ENCODE data around the gene PITPNB. TPM values are rescaled to one million over a fixed set of nuclear protein-coding genes. Genes with fewer than 3 reads are reported as not detected.
A peak's percentile ranks its signal among the peaks of the same experiment; 100 is the strongest.

PITPNB gene
- total RNA-seq, 1 donor: 30.8 TPM

GRCh38 chr22:27805841-27806240 lies 113.2 kb downstream of the PITPNB start:
- no peak for DNase-seq (ENCODE audit: insufficient read length, low spot score, missing footprints)
- Histone ChIP-seq H3K4me3 (ENCODE audit: insufficient read depth, low read length) (no peak overlapping the region), H3K9me3 (ENCODE audit: low read depth, low read length) (no peaks in the 10 kb centered on the region), H3K79me2 (ENCODE audit: insufficient read depth, low read length) (no peaks in the 10 kb centered on the region), H2AFZ (ENCODE audit: low read length) (no peak overlapping the region), H3K4me1 (ENCODE audit: insufficient read depth, low read length) (no peaks in the 10 kb centered on the region), H3K36me3 (ENCODE audit: insufficient read depth, low read length) (no peaks in the 10 kb centered on the region), H4K20me1 (ENCODE audit: insufficient read depth, low read length) (no peaks in the 10 kb centered on the region), H3K4me2 (ENCODE audit: insufficient read depth, low read length) (no peak overlapping the region), H3K27ac (ENCODE audit: low read depth, low read length) (no peak overlapping the region), H3K27me3 (ENCODE audit: insufficient read depth, low read length) (peaks cover 11% of the 10 kb centered on the region)
- TF ChIP-seq CTCF (IDR thresholded peaks at IDR 0.05; ENCODE audit: extremely low read depth, low read depth, low read length): no peak

GRCh38 chr22:27804470-27805297 lies 114.4 kb downstream of the PITPNB start:
- Histone ChIP-seq H3K36me3 (ENCODE audit: insufficient read depth, low read length) (no peaks in the 10 kb centered on the region), H3K4me1 (ENCODE audit: insufficient read depth, low read length) (no peaks in the 10 kb centered on the region), H3K4me3 (ENCODE audit: insufficient read depth, low read length) (no peak overlapping the region), H2AFZ (ENCODE audit: low read length) (no peak overlapping the region), H3K9me3 (ENCODE audit: low read depth, low read length) (no peaks in the 10 kb centered on the region), H3K4me2 (ENCODE audit: insufficient read depth, low read length) (no peak overlapping the region), H3K27me3 (ENCODE audit: insufficient read depth, low read length) (peaks cover 21% of the 10 kb centered on the region), H3K79me2 (ENCODE audit: insufficient read depth, low read length) (no peaks in the 10 kb centered on the region), H3K27ac (ENCODE audit: low read depth, low read length) (no peak overlapping the region), H4K20me1 (ENCODE audit: insufficient read depth, low read length) (no peaks in the 10 kb centered on the region)
- peak; percentile 69 for TF ChIP-seq CTCF (IDR thresholded peaks at IDR 0.05; ENCODE audit: extremely low read depth, low read depth, low read length)
- DNase-seq (ENCODE audit: insufficient read length, low spot score, missing footprints): peak; percentile 98

GRCh38 chr22:27803841-27804415 lies 115.1 kb downstream of the PITPNB start:
- H3K4me3 ChIP-seq (ENCODE audit: insufficient read depth, low read length): no peak overlapping the region
- H3K9me3 ChIP-seq (ENCODE audit: low read depth, low read length): no peaks in the 10 kb centered on the region
- no peak for DNase-seq (ENCODE audit: insufficient read length, low spot score, missing footprints)
- no peaks in the 10 kb centered on the region for H3K36me3 ChIP-seq (ENCODE audit: insufficient read depth, low read length)
- no peak overlapping the region for H2AFZ ChIP-seq (ENCODE audit: low read length)
- no peak overlapping the region for H3K27ac ChIP-seq (ENCODE audit: low read depth, low read length)
- TF ChIP-seq CTCF (IDR thresholded peaks at IDR 0.05; ENCODE audit: extremely low read depth, low read depth, low read length): no peak
- no peak overlapping the region for H3K4me2 ChIP-seq (ENCODE audit: insufficient read depth, low read length)
- no peaks in the 10 kb centered on the region for H4K20me1 ChIP-seq (ENCODE audit: insufficient read depth, low read length)
- H3K4me1 ChIP-seq (ENCODE audit: insufficient read depth, low read length): no peaks in the 10 kb centered on the region
- H3K27me3 ChIP-seq (ENCODE audit: insufficient read depth, low read length): peaks cover 19% of the 10 kb centered on the region
- no peaks in the 10 kb centered on the region for H3K79me2 ChIP-seq (ENCODE audit: insufficient read depth, low read length)

GRCh38 chr22:27802346-27803073 lies 116.5 kb downstream of the PITPNB start:
- Histone ChIP-seq H3K79me2 (ENCODE audit: insufficient read depth, low read length) (no peaks in the 10 kb centered on the region), H3K27me3 (ENCODE audit: insufficient read depth, low read length) (peaks cover 19% of the 10 kb centered on the region), H3K4me1 (ENCODE audit: insufficient read depth, low read length) (no peaks in the 10 kb centered on the region), H2AFZ (ENCODE audit: low read length) (peak overlapping the region; percentile 90), H4K20me1 (ENCODE audit: insufficient read depth, low read length) (no peaks in the 10 kb centered on the region), H3K4me2 (ENCODE audit: insufficient read depth, low read length) (peak overlapping the region; percentile 81), H3K9me3 (ENCODE audit: low read depth, low read length) (no peaks in the 10 kb centered on the region), H3K27ac (ENCODE audit: low read depth, low read length) (no peak overlapping the region), H3K36me3 (ENCODE audit: insufficient read depth, low read length) (no peaks in the 10 kb centered on the region), H3K4me3 (ENCODE audit: insufficient read depth, low read length) (peak overlapping the region; percentile 74)
- no peak for DNase-seq (ENCODE audit: insufficient read length, low spot score, missing footprints)
- no peak for TF ChIP-seq CTCF (IDR thresholded peaks at IDR 0.05; ENCODE audit: extremely low read depth, low read depth, low read length)

Data from osteoblast (primary cell).